OCI-LY3 (cell line): ENCODE data around the gene RPL3.

ENCODE experiments used
- H2AFZ ChIP-seq: fragments of 200-600, 300-600 bp; shearing (Covaris generic); 2 replicates; pipeline ENCODE4 v1.6.0; 2014; ENCODE audit warnings: antibody characterized with exemption, low read depth, low read length
- H3K27ac ChIP-seq: fragments of 200-600, 300-600 bp; sonication (generic); 2 replicates; pipeline ENCODE4 v1.5.1; 2014; ENCODE audit warnings: mild to moderate bottlenecking, low read length, moderate library complexity, mixed read lengths
- H3K27me3 ChIP-seq: fragments of 200-600, 300-600 bp; sonication (generic); 2 replicates; pipeline ENCODE4 v1.6.1; 2014; ENCODE audit warnings: low read depth, low read length, mixed read lengths
- H3K36me3 ChIP-seq: fragments of 200-600, 300-600 bp; sonication (generic); replicated peaks from 2 replicates; pipeline ENCODE3; 2014; ENCODE audit warnings: low read depth, low read length, mixed read lengths
- H3K4me1 ChIP-seq: fragments of 300-600, 200-600 bp; sonication (generic); 2 replicates; pipeline ENCODE4 v1.6.1; 2014; ENCODE audit warnings: low read length, mixed read lengths
- H3K4me2 ChIP-seq: fragments of 200-600, 300-600 bp; sonication (generic); 2 replicates; pipeline ENCODE4 v1.6.1; 2014; ENCODE audit warnings: low read length, mixed read lengths
- H3K4me3 ChIP-seq: fragments of 300-600, 200-600 bp; sonication (generic); 2 replicates; pipeline ENCODE4 v1.5.1; 2014; ENCODE audit warnings: antibody characterized with exemption, mild to moderate bottlenecking, low read length, moderate library complexity
- H3K79me2 ChIP-seq: fragments of 300-600, 200-600 bp; shearing (Covaris generic); 2 replicates; pipeline ENCODE4 v1.6.1; 2014; ENCODE audit warnings: mild to moderate bottlenecking, low read length, mixed read lengths
- H3K9ac ChIP-seq: fragments of 300-600, 200-600 bp; shearing (Covaris generic); 2 replicates; pipeline ENCODE4 v1.6.0; 2014; ENCODE audit warnings: mild to moderate bottlenecking, low read length, moderate library complexity
- H3K9me3 ChIP-seq: fragments of 200-600, 300-600 bp; shearing (Covaris generic); 2 replicates; pipeline ENCODE4 v1.6.1; 2014; ENCODE audit warnings: low read length, mixed read lengths; ENCODE audit not compliant: insufficient read depth
- H4K20me1 ChIP-seq: fragments of 200-600, 300-600 bp; sonication (generic); 2 replicates; pipeline ENCODE4 v1.6.1; 2016; ENCODE audit warnings: low read length, mixed read lengths; ENCODE audit not compliant: insufficient read depth
- CTCF ChIP-seq: fragments of 200-600, 300-600 bp; sonication (generic); IDR thresholded peaks from 2 replicates; pipeline ENCODE4 v1.5.1; 2014; ENCODE audit warnings: antibody characterized with exemption, low read length, low read depth
- EZH2phosphoT487 ChIP-seq: fragments of 200-600 bp; shearing (Covaris generic); IDR thresholded peaks from 2 replicates; pipeline ENCODE4 v1.6.1; 2018; ENCODE audit warnings: antibody characterized with exemption, mixed run types, low read depth

RPL3 gene

GRCh38 chr22:39350757-39351688 lies 31.6 kb upstream of the RPL3 start:
- H3K4me3 ChIP-seq, result peak overlapping the region; percentile 94
- peaks cover 25% of the 10 kb centered on the region for H3K79me2 ChIP-seq
- H2AFZ ChIP-seq, result no peak overlapping the region
- TF ChIP-seq EZH2phosphoT487, result no peak
- no peak for TF ChIP-seq CTCF
- H3K9ac ChIP-seq, result peak overlapping the region; percentile 84
- H3K27me3 ChIP-seq, result 0 out of 2 replicates have a peak, but pooled peaks cover 4% of the 10 kb centered on the region
- no peaks in the 10 kb centered on the region for H3K36me3 ChIP-seq
- H3K4me2 ChIP-seq, result peak overlapping the region; percentile 93
- peak overlapping the region; percentile 66 for H3K27ac ChIP-seq
- H4K20me1 ChIP-seq, result peaks cover 10% of the 10 kb centered on the region; the same call in 1 of the 2 replicates
- H3K9me3 ChIP-seq, result no peaks in the 10 kb centered on the region
- H3K4me1 ChIP-seq, result peaks cover 27% of the 10 kb centered on the region

- no peaks in the 10 kb centered on the region for H3K36me3 ChIP-seq
- peak within 1 kb of the TSS; percentile 94 for H2AFZ ChIP-seq
- peaks cover 27% of the 10 kb centered on the region for H3K4me1 ChIP-seq
- 0 out of 2 replicates have a peak, but pooled peaks cover 4% of the 10 kb centered on the region for H3K27me3 ChIP-seq
- peak within 1 kb of the TSS; percentile 94 for H3K9ac ChIP-seq
- peak within 1 kb of the TSS; percentile 94 for H3K4me2 ChIP-seq
- peak within 1 kb of the TSS; percentile 94 for H3K4me3 ChIP-seq
- no peak for TF ChIP-seq CTCF
- no peak for TF ChIP-seq EZH2phosphoT487
- peaks cover 24% of the 10 kb centered on the region for H3K79me2 ChIP-seq
- peak within 1 kb of the TSS; percentile 66 for H3K27ac ChIP-seq
- peaks cover 10% of the 10 kb centered on the region; the same call in 1 of the 2 replicates for H4K20me1 ChIP-seq
- no peaks in the 10 kb centered on the region for H3K9me3 ChIP-seq
These were observed 30.7 kb upstream of the RPL3 start, which contains the start of gene SYNGR1 for GRCh38 chr22:39349967-39350726. Gene SYNGR1 (plus strand): TSS chr22:39349991. CDS start chr22:39350011, 20 bp downstream.

- Histone ChIP-seq H3K4me2 (peak overlapping the region; percentile 94), H3K9ac (peak overlapping the region; percentile 94), H3K27ac (peak overlapping the region; percentile 58), H3K4me3 (peak overlapping the region; percentile 94), H3K27me3 (peaks cover 7% of the 10 kb centered on the region; the same call in 1 of the 2 replicates), H3K36me3 (no peaks in the 10 kb centered on the region), H3K4me1 (peaks cover 27% of the 10 kb centered on the region), H3K79me2 (peaks cover 21% of the 10 kb centered on the region), H2AFZ (peak overlapping the region; percentile 94), H3K9me3 (no peaks in the 10 kb centered on the region), H4K20me1 (peaks cover 7% of the 10 kb centered on the region; the same call in 1 of the 2 replicates)
- TF ChIP-seq EZH2phosphoT487 (no peak), CTCF (no peak)
These were observed 30.1 kb upstream of the RPL3 start for GRCh38 chr22:39349506-39349966.
